DOHH2 (cell line): ENCODE results near the gene NRCAM.

Source experiments
- H3F3A ChIP-seq: fragments of 200-600 bp; sonication (generic), shearing (Covaris generic); 2 replicates; pipeline ENCODE4 v1.6.0; 2016; ENCODE audit warnings: antibody characterized with exemption, mild to moderate bottlenecking; ENCODE audit not compliant: control insufficient read depth, insufficient read depth
- H3K27ac ChIP-seq: fragments of 200-600 bp; sonication (generic); 2 replicates; pipeline ENCODE4 v1.5.1; 2014; ENCODE audit warnings: low read depth, mild to moderate bottlenecking, low read length, moderate library complexity
- H3K27me3 ChIP-seq: fragments of 200-600 bp; sonication (generic); 2 replicates; pipeline ENCODE4 v1.6.1; 2014; ENCODE audit warnings: mild to moderate bottlenecking, low read length, mixed read lengths; ENCODE audit not compliant: control insufficient read depth
- H3K36me3 ChIP-seq: fragments of 200-600 bp; sonication (generic); 2 replicates; pipeline ENCODE4 v1.6.1; 2014; ENCODE audit warnings: mild to moderate bottlenecking, low read length, moderate library complexity, mixed read lengths; ENCODE audit not compliant: control insufficient read depth
- H3K4me1 ChIP-seq: fragments of 200-600 bp; sonication (generic); 2 replicates; pipeline ENCODE4 v1.6.1; 2014; ENCODE audit warnings: mild to moderate bottlenecking, low read length, mixed read lengths; ENCODE audit not compliant: control insufficient read depth
- H3K4me2 ChIP-seq: fragments of 200-600 bp; sonication (generic); 2 replicates; pipeline ENCODE4 v1.6.0; 2014; ENCODE audit warnings: mild to moderate bottlenecking, low read length, moderate library complexity
- H3K4me3 ChIP-seq: fragments of 200-600 bp; sonication (generic); 2 replicates; pipeline ENCODE4 v1.5.1; 2014; ENCODE audit warnings: mild to moderate bottlenecking, low read length, mixed read lengths
- H3K79me2 ChIP-seq: fragments of 200-600 bp; sonication (generic); 2 replicates; pipeline ENCODE4 v1.6.1; 2014; ENCODE audit warnings: mild to moderate bottlenecking, low read length, mixed read lengths; ENCODE audit not compliant: control insufficient read depth
- H3K9me2 ChIP-seq: fragments of 200-600 bp; sonication (generic); replicated peaks from 2 replicates; pipeline ENCODE4 v1.6.1; 2014; ENCODE audit warnings: mild to moderate bottlenecking, low read length, mixed read lengths; ENCODE audit not compliant: control insufficient read depth
- H3K9me3 ChIP-seq: fragments of 200-600 bp; sonication (generic); 2 replicates; pipeline ENCODE4 v1.6.1; 2014; ENCODE audit warnings: antibody characterized with exemption, low read length, mixed read lengths; ENCODE audit not compliant: control insufficient read depth, insufficient read depth
- H4K20me1 ChIP-seq: fragments of 200-600 bp; sonication (generic); 2 replicates; pipeline ENCODE4 v1.6.0; 2014; ENCODE audit warnings: low read depth, mild to moderate bottlenecking, antibody characterized with exemption, low read length, moderate library complexity; ENCODE audit not compliant: control insufficient read depth, insufficient read depth
- CTCF ChIP-seq: fragments of 200-600 bp; sonication (generic); IDR thresholded peaks from one replicate; pipeline ENCODE4 v1.5.1; 2014; ENCODE audit warnings: antibody characterized with exemption, mild to moderate bottlenecking, low read depth, low read length; ENCODE audit not compliant: poor library complexity, severe bottlenecking
- EZH2phosphoT487 ChIP-seq: fragments of 200-600 bp; sonication (generic); IDR thresholded peaks from 2 replicates; pipeline ENCODE4 v1.6.1; 2017; ENCODE audit warnings: borderline replicate concordance, mild to moderate bottlenecking, antibody characterized with exemption, low read length, moderate library complexity, mixed read lengths

NRCAM gene

GRCh38 chr7:108423089-108423989 lies 32.9 kb downstream of the NRCAM start:
- no peaks in the 10 kb centered on the region for H3K9me2 ChIP-seq
- peaks cover 70% of the 10 kb centered on the region for H3K27me3 ChIP-seq
- no peak overlapping the region for H3K4me2 ChIP-seq
- no peaks in the 10 kb centered on the region for H4K20me1 ChIP-seq
- no peaks in the 10 kb centered on the region for H3K9me3 ChIP-seq
- H3F3A ChIP-seq, result no peaks in the 10 kb centered on the region
- H3K36me3 ChIP-seq, result no peaks in the 10 kb centered on the region
- TF ChIP-seq CTCF, result no peak
- no peak for TF ChIP-seq EZH2phosphoT487
- H3K27ac ChIP-seq, result no peak overlapping the region
- H3K4me3 ChIP-seq, result no peak overlapping the region
- peaks cover 5% of the 10 kb centered on the region for H3K4me1 ChIP-seq
- H3K79me2 ChIP-seq, result no peaks in the 10 kb centered on the region

GRCh38 chr7:108421720-108422331 lies 34.4 kb downstream of the NRCAM start:
- Histone ChIP-seq H3K36me3 (no peaks in the 10 kb centered on the region), H4K20me1 (peaks cover 3% of the 10 kb centered on the region; the same call in 1 of the 2 replicates), H3F3A (peaks cover 5% of the 10 kb centered on the region), H3K79me2 (no peaks in the 10 kb centered on the region), H3K27me3 (peaks cover 85% of the 10 kb centered on the region), H3K9me3 (no peaks in the 10 kb centered on the region), H3K27ac (no peak overlapping the region), H3K9me2 (no peaks in the 10 kb centered on the region), H3K4me1 (peaks cover 14% of the 10 kb centered on the region), H3K4me3 (no peak overlapping the region), H3K4me2 (no peak overlapping the region)
- no peak for TF ChIP-seq EZH2phosphoT487
- TF ChIP-seq CTCF, result no peak

DNA sequence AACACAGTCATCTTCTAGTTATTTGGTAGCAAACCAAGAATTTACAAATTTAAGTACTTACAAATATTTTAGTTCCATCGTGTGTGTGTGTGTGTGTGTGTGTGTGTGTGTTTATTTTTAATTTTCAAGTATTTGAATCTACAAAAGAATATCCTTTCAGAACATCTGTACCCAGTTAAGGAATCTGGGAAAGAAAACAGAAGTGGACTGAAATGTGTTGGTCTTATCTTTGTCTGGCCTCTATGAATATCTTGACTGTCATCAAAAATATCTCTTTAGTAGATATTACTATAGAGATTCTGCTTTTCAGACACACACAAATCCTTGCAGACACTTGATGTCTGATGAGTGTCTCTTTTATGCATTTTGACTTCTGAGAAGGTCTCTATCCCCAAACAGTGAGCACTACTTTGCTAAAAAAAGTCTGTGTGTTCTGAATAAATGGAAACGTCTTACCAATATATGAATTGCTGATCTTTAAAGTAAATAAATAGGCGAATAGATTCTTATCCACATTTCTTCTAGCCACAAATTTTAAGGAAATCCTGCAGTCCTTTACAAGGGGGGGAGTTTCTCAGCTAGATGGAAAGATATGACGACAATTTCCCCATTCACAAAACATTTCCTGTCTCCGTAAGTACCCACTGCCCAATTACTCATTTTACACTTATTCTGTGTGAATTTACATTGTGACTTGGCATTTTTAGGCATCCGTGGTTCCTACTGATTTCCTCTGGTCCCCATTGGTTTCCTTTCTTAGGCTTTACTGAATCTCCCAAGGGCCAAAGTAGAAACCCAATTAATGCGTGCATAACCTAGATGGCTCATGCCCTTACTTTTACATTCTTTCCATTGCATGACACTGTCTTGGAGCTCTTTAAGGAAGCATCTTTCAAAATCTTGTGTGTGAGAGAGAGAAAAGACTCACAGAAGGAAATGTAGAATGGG lies 36.0 kb downstream of the NRCAM start:
- Histone ChIP-seq H3F3A (peaks cover 17% of the 10 kb centered on the region), H3K36me3 (no peaks in the 10 kb centered on the region), H3K4me3 (no peak overlapping the region), H3K9me3 (no peaks in the 10 kb centered on the region), H3K27ac (no peak overlapping the region), H3K4me1 (peaks cover 30% of the 10 kb centered on the region), H3K9me2 (no peaks in the 10 kb centered on the region), H3K4me2 (no peak overlapping the region), H4K20me1 (peaks cover 7% of the 10 kb centered on the region; the same call in 1 of the 2 replicates), H3K79me2 (no peaks in the 10 kb centered on the region), H3K27me3 (peaks cover 78% of the 10 kb centered on the region)
- TF ChIP-seq EZH2phosphoT487 (no peak), CTCF (no peak)
